OCI-LY1 (cell line): ENCODE data around the gene TMEM63B.

Source experiments
- H2AFZ ChIP-seq: fragments of 200-600 bp; sonication (generic), shearing (Covaris generic); 2 replicates; pipeline ENCODE4 v1.6.0; 2014; ENCODE audit warnings: antibody characterized with exemption, mild to moderate bottlenecking, low read length
- H3F3A ChIP-seq: fragments of 200-600 bp; sonication (generic), shearing (Covaris generic); 2 replicates; pipeline ENCODE4 v1.6.0; 2014; ENCODE audit warnings: mild to moderate bottlenecking, antibody characterized with exemption, low read length, moderate library complexity; ENCODE audit not compliant: insufficient read depth
- H3K27ac ChIP-seq: fragments of 200-600 bp; sonication (generic); 2 replicates; pipeline ENCODE4 v1.5.1; 2014; ENCODE audit warnings: low read length, mixed run types, mild to moderate bottlenecking, low read depth; ENCODE audit not compliant: poor library complexity, severe bottlenecking
- H3K27me3 ChIP-seq: fragments of 200-600 bp; sonication (generic); 2 replicates; pipeline ENCODE4 v1.6.0; 2014; ENCODE audit warnings: antibody characterized with exemption, mild to moderate bottlenecking, low read length, moderate library complexity; ENCODE audit not compliant: insufficient read depth
- H3K36me3 ChIP-seq: fragments of 200-600 bp; sonication (generic); 2 replicates; pipeline ENCODE4 v1.6.1; 2014; ENCODE audit warnings: mild to moderate bottlenecking, antibody characterized with exemption, low read length, moderate library complexity, mixed read lengths; ENCODE audit not compliant: insufficient read depth
- H3K4me1 ChIP-seq: fragments of 200-600 bp; sonication (generic); 2 replicates; pipeline ENCODE4 v1.5.1; 2014; ENCODE audit warnings: mild to moderate bottlenecking, low read length, moderate library complexity; ENCODE audit not compliant: insufficient read depth, severe bottlenecking
- H3K4me2 ChIP-seq: fragments of 200-600 bp; sonication (generic), shearing (Covaris generic); 2 replicates; pipeline ENCODE4 v1.6.1; 2014; ENCODE audit warnings: low read length
- H3K4me3 ChIP-seq: fragments of 200-600 bp; sonication (generic); 2 replicates; pipeline ENCODE4 v1.5.1; 2014; ENCODE audit warnings: low read length, low read depth, mild to moderate bottlenecking, mixed read lengths; ENCODE audit not compliant: poor library complexity, severe bottlenecking
- H3K79me2 ChIP-seq: fragments of 200-600 bp; shearing (Covaris generic); 2 replicates; pipeline ENCODE4 v1.6.1; 2016; ENCODE audit warnings: mixed run types, low read length, mixed read lengths; ENCODE audit not compliant: insufficient read depth
- H3K9ac ChIP-seq: fragments of 200-600 bp; sonication (generic), shearing (Covaris generic); 2 replicates; pipeline ENCODE4 v1.6.1; 2014; ENCODE audit warnings: mild to moderate bottlenecking, low read length, mixed read lengths
- H3K9me2 ChIP-seq: fragments of 200-600 bp; sonication (generic), shearing (Covaris generic); 2 replicates; pipeline ENCODE4 v1.6.1; 2014; ENCODE audit warnings: low read depth, mild to moderate bottlenecking, low read length, mixed read lengths
- H3K9me3 ChIP-seq: fragments of 200-600 bp; shearing (Covaris generic); 2 replicates; pipeline ENCODE4 v1.6.1; 2014; ENCODE audit warnings: low read length, mixed read lengths
- H4K20me1 ChIP-seq: fragments of 200-600 bp; sonication (generic), shearing (Covaris generic); 2 replicates; pipeline ENCODE4 v1.6.0; 2016; ENCODE audit warnings: mild to moderate bottlenecking, low read length; ENCODE audit not compliant: insufficient read depth
- CTCF ChIP-seq: fragments of 200-600 bp; sonication (generic), shearing (Covaris generic); IDR thresholded peaks from 2 replicates; pipeline ENCODE4 v1.5.1; 2017; ENCODE audit warnings: mild to moderate bottlenecking, antibody characterized with exemption, low read length, moderate library complexity, mixed read lengths
- EZH2 ChIP-seq: fragments of 200-600 bp; sonication (generic), shearing (Covaris generic); IDR thresholded peaks from 2 replicates; pipeline ENCODE4 v1.8.0; 2017; ENCODE audit warnings: borderline replicate concordance, mixed run types, mild to moderate bottlenecking, antibody characterized with exemption, low read length, moderate library complexity, mixed read lengths

TMEM63B gene

GRCh38 chr6:44110005-44110676 lies 17.2 kb upstream of the TMEM63B start:
- H3F3A ChIP-seq: no peaks in the 10 kb centered on the region
- no peaks in the 10 kb centered on the region for H3K9me3 ChIP-seq
- no peak overlapping the region for H2AFZ ChIP-seq
- H3K4me1 ChIP-seq: peaks cover under 1% of the 10 kb centered on the region
- TF ChIP-seq EZH2: no peak
- no peak for TF ChIP-seq CTCF
- H3K4me3 ChIP-seq: no peak overlapping the region
- peaks cover 73% of the 10 kb centered on the region for H3K36me3 ChIP-seq
- H3K9me2 ChIP-seq: no peaks in the 10 kb centered on the region
- no peaks in the 10 kb centered on the region for H4K20me1 ChIP-seq
- H3K4me2 ChIP-seq: no peak overlapping the region
- no peak overlapping the region for H3K9ac ChIP-seq
- H3K27me3 ChIP-seq: no peaks in the 10 kb centered on the region
- no peaks in the 10 kb centered on the region for H3K79me2 ChIP-seq
- no peak overlapping the region for H3K27ac ChIP-seq

- Histone ChIP-seq H4K20me1 (no peaks in the 10 kb centered on the region), H3K4me2 (no peak overlapping the region), H3K79me2 (peaks cover 3% of the 10 kb centered on the region), H3K27ac (no peak overlapping the region), H3K9me3 (no peaks in the 10 kb centered on the region), H3K36me3 (peaks cover 78% of the 10 kb centered on the region), H3K4me1 (no peaks in the 10 kb centered on the region), H3K4me3 (no peak overlapping the region), H3K9me2 (no peaks in the 10 kb centered on the region), H3K9ac (no peak overlapping the region), H3F3A (no peaks in the 10 kb centered on the region), H2AFZ (no peak overlapping the region), H3K27me3 (no peaks in the 10 kb centered on the region)
- TF ChIP-seq CTCF: no peak
- TF ChIP-seq EZH2: no peak
Measured at GRCh38 chr6:44110966-44111365, 16.4 kb upstream of the TMEM63B start.

GRCh38 chr6:44111434-44112417 lies 15.6 kb upstream of the TMEM63B start:
- H3K4me3 ChIP-seq: no peak overlapping the region
- no peak overlapping the region for H3K4me2 ChIP-seq
- H3K9ac ChIP-seq: no peak overlapping the region
- no peaks in the 10 kb centered on the region for H3K9me3 ChIP-seq
- no peaks in the 10 kb centered on the region for H4K20me1 ChIP-seq
- no peaks in the 10 kb centered on the region for H3F3A ChIP-seq
- no peaks in the 10 kb centered on the region for H3K4me1 ChIP-seq
- TF ChIP-seq EZH2 (no peak), CTCF (no peak)
- H3K79me2 ChIP-seq: peaks cover 10% of the 10 kb centered on the region
- H3K27ac ChIP-seq: no peak overlapping the region
- no peaks in the 10 kb centered on the region for H3K9me2 ChIP-seq
- no peak overlapping the region for H2AFZ ChIP-seq
- H3K27me3 ChIP-seq: no peaks in the 10 kb centered on the region
- peaks cover 74% of the 10 kb centered on the region for H3K36me3 ChIP-seq
